GM19239 (cell line): Measurements from ENCODE around the gene PDE4D.
"Not testable (repeated sequence)": the region's sequence is repeated elsewhere in the genome, so short reads cannot be mapped to it uniquely, and the experiment has no call there.

Source experiments
- DNase-seq: peaks from one replicate; pipeline ENCODE4 v3.0.0; 2011; ENCODE audit warnings: low spot score; ENCODE audit not compliant: insufficient read length
- FAIRE-seq: peaks from 2 replicates; lab custom pipeline; 2011; peaks lifted over from hg19 to GRCh38; lab: Jason Lieb, UNC

The PDE4D gene

DNA sequence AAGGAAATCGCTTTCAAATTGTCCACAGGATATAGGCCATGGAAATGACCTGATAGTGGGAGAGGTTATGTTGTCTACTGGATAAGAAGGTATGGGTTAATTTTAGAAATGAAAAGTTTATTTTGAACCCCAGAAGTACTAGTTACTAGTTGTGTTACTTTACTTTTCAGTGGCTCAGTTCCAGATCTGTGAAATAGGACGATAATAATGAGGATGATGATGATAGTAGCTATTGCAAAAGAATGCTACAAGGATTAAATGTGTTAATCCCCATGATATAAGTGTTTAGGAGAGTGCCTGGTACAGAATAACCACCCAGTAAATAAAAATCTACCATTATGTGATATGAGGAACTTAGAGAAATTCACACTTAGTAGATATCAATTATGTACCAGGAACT is 120.8 kb downstream of the PDE4D start:
- FAIRE-seq = no peak

DNA sequence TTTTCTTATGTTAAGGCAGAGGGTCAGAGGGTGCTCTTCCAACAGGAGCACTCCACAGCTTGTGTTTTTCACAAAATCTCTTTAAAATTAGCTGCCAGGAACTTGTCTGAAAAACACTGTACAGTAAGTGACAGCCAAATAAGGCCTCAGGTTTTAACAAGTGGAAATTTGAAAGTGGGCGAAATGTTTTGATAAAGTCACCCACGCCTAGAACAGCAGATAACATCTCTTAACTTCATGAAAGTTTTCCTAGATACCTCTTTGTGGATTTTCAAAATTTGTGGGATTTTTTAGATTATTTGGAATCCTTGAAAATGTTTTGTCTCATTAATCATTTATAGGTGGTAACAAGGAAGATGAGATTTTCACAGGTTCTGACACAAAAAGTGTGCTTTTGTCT is 121.3 kb downstream of the PDE4D start:
- DNase-seq (no peak), FAIRE-seq (no peak)

More for the DNA sequence above, 120.8 kb downstream of the PDE4D start:
- DNase-seq = no peak

DNA sequence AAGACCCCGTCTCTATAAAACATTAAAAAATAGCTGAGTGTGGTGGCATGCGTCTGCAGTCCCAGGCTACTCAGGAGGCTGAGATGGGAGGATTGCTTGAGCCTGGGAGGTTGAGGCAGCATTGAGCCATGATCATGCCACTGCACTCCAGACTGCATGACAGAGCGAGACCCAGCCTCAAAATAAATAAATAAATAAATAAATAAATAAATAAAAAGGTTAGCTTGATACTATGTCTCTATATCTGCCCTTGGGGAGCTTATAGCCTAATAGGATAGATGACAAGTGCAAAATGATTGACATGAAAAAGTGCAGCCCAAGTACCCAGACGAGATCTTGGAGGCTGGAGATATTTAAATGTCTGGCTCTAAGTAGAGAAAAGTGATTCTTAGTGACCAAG is 122.6 kb downstream of the PDE4D start:
- no peak for DNase-seq
- FAIRE-seq = no peak

DNA sequence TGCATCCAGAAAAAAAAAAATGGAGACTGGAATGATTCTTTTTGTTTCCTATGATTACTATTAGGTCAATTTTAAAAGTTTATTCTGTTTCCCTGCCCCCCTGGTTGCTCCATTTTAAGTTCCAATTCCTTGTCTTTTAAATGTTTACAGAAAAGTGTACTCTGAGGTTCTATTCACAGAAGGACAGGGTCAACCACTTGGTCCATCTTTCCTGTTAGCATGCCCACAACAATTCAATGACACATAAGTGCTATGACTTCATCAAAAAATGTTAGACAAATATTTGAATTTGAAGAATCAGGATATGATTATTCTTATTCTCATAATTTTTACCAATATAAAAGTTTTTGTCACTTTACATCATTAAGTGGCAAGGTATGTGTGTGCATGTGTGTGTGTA is 123.7 kb downstream of the PDE4D start:
- DNase-seq = no peak
- FAIRE-seq = no peak

DNA sequence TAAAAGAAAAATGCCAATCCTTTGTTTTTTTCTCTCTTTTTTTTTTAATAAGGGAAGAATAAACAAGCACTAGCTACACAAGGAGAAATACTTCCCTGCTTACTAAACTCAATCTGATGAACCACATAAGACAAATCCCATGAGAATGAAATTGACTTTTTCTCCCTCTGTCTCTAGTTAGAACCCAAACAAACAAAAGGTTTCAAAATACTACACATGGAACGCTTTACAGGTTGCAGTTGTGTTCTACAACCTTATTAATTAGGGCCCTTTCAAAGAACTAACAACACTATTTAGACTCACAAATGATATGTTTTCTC is 124.5 kb downstream of the PDE4D start:
- DNase-seq (no peak), FAIRE-seq (no peak)

DNA sequence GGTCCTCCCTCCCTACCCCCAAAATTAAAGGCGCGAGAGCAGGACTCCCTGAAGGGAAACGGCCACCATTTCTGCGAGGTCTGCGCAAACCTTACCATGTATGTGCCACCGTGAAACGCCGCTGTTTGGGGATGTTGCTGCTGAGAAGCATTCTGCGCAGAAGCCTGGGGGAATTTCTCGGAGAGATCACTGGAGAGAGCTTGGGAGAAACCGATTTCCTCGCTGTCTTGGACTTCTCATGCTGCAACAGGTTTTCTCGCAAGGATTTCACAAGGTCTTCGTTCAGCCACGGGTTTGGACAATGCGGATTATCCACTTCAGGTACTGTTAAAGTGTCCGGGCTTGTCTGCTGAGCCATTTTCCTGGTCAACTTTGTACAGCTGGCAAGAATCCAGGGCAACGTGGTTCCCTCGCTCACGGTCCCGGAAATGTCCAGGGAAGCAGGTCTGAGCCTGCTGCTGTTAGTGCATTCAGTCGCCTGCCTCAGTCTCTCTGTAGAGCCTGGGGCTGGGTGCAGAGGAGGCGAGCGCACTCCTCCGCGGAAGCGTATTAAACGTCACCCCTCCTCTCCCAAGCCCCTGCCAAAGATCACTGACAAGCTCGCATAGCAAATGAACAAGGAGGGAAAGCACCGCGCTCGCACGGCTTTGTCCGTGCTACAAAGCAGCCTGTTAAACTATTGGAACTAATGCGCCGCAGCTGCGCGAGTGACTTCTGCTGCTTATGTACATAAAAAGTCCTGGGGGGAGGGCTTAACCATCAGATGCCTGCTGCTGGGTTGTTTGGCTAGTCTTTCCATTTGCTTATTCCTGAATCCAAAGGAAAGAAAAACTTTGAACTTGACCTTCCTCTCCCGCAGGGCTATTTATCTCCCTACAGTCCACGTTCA is 125.1 kb downstream of the PDE4D start:
- DNase-seq = no peak

DNA sequence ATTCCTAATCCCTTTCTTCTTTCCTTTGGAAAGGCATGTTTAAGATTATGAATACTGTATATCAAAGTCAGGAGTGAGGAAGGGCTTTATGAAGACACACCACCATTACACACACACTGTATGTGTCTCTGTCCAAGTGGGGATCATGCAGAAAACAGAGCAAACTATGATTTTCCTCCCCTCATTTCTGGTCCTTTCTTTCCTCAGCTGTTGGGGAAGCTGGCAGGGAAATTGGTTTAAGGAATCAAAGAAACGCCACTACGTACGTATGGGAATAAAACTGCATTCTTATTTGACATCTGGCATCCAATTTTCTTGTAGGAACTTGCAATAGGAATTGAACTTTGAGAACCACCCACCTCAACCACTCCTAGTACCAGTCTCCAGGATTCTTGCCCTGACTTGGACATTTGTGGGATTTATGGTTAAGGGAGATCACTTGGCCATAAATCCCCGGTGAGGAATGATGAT is 125.8 kb downstream of the PDE4D start:
- FAIRE-seq (no peak), DNase-seq (no peak)

More for the DNA sequence above, 125.1 kb downstream of the PDE4D start:
- FAIRE-seq = no peak

DNA sequence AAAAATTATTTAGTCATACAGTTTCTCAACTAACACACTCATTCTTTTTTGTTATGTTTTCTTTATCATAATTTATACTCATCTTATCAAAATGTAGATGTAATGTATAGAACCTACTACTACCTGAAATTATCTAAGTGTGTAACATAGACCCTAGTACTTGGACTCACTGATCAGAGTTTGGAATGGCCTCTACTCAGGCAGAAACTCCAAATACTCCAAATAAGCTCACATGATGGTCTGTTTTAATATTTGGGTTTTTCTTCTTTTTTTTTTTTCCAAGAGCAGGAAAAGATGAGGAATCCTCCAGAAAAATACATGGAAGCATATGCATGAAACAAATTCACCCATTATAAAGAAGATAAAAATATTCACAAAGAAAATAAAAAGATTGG is 126.3 kb downstream of the PDE4D start:
- FAIRE-seq = no peak
- no peak for DNase-seq

DNA sequence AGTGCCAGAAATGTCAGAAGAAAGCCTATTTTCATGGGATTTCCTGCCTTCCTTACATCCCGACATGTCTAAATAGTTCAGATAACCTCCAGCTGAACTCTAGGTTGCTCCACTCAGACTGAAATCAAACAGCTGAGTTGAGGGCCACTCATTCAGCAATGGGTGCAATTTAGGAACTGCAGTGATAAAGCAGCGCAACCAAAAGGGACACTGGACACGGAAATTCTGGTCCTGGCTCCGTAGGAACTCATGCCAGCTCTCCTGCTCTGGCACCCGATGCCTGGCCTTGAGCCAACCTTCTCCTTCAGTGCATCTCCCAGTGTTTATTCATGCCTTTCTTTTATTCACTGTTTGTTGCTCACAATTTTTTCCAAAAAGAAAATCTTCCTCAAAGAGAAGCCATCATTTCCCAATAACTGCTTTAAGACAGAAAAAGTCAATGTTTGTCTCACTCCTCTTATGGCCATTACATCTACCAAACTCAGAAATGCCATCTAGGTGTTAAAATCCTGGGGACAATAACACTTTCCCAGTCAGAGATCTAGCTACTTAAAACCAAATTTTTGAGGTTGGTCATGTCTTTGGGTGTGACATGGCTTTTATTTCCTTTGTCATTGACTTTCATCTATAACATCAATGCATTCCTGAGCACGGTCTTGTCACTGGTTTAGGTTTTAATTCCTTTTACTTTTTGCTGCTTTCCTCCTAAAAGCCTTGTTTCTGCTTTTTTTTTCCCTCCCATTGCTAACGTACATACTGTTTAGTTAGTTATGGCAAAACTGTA is 126.9 kb downstream of the PDE4D start:
- no peak for FAIRE-seq

DNA sequence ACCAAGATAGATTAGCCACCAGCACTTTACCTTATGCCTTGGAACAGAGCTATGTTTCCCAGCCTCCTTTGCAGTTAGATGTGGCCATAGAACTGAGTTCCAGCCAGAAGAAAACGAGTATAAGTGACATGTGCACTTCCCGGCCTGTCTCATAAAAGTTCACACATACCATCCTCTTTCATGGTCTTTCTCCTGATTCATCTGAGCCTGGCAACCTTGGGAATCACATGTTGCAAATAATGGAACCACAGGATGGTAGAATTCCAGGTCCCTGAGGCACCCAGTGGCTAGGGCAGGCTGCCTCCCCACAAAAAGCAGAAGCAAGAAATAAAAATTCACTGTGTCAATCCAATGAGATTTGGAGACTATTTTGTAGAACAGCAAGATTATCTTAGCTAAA is 128.1 kb downstream of the PDE4D start:
- no peak for DNase-seq
- no peak for FAIRE-seq

More for the DNA sequence above, 126.9 kb downstream of the PDE4D start:
- DNase-seq = no peak

DNA sequence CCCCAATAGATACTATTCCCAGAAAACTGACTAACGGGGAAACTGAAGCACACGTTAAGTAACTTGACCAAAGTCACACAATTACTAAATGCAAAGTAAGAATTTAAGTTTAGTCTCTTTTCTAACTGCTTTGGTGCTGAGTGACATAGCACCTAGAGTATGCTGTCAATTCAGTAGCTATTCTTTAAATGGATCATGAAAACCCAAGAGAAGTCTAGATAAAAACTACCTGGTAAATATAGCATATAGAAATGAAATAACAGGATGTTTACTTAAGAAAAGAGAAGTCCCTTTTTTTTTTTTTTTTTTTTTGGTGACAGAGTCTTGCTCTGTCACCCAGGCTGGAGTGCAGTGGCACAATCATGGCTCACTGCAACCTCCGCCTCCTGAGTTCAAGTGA is 129.2 kb downstream of the PDE4D start:
- no peak for FAIRE-seq
- DNase-seq = no peak

DNA sequence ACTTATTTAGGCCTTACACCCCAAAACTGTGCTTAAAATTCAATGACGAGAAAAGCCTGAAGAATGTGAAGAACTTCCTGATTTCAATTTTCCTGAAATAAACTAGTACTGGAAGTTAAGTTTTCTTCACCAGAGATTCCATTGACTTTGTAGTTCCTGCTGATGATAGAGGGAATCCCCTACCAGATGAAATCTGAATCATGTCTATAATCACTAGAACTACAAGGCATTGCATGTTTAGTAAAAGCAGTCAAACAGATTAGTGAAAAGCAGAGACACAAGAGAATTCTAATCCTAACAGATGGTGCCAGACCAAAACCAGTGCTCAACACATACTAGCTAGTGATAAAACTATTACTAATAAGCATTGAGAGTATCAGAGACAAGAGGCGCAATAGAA is 130.0 kb downstream of the PDE4D start:
- FAIRE-seq = no peak
- DNase-seq = no peak

DNA sequence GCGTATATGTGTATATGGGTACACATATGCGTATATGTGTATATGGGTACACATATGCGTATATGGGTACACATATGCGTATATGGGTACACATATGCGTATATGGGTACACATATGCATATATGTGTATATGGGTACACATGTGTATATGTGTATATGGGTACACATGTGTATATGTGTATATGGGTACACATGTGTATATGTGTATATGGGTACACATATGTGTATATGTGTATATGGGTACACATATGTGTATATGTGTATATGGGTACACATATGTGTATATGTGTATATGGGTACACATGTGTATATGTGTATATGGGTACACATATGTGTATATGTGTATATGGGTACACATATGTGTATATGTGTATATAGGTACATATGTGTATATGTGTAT is 131.3 kb downstream of the PDE4D start:
- DNase-seq, FAIRE-seq: not testable (repeated sequence)

DNA sequence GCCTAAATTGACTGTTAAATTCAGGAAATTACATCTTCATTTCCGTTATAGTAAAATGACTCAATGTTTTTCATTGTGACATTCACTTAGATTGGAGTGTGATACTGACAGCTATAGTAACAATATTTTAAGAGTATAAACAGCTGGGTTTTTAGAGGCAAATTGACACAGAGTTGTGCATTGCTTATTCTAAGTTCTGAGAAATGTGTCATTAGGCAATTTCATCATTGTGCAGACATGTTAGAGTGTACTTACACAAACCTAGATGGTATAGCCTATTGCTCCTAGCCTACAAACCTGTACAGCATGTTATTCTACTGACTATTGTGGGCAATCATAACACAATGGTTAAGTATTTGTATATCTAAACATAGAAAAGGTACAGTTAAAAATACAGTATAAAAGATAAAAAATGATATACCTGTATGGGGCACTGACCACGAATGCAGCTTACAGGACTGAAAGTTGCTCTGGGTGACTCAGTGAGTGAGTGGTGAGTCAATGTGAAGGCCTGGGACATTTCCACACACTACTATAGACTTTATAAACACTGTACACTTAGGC is 132.7 kb downstream of the PDE4D start:
- no peak for DNase-seq
- no peak for FAIRE-seq

DNA sequence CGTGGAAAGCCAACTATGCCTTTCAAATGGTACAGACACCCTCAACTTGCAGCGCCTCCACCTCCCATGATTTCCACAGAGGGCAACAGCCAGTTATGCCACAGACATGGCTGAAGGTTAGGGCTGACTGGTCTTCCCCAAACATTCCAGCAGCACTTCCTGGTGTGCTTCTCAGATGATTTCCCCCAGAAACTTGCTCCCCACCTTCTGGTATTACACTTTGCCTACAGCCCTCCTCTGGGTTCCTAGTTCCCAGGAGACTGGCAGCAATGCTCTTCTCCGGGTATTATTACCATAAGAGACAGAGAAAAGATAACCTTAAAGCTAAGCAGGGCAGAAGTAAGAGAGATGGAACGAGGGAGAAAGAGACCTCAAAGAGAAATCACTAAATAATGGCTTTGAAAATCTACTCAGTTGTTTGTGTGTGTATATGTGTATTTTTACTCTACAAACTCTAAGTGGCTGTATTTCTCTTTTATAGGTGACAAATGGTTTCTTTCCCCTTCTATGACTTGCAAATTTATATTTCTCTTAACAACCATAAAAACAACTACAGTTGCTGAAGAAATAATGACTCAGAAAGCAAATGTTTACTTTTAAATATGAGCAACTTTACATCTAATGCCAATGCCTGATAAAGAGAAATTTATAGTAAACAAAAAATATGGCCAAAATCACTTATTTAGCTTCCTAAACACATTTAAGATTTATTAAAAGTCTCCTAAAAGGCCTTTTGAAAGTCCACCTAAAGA is 133.8 kb downstream of the PDE4D start:
- DNase-seq (no peak), FAIRE-seq (no peak)

DNA sequence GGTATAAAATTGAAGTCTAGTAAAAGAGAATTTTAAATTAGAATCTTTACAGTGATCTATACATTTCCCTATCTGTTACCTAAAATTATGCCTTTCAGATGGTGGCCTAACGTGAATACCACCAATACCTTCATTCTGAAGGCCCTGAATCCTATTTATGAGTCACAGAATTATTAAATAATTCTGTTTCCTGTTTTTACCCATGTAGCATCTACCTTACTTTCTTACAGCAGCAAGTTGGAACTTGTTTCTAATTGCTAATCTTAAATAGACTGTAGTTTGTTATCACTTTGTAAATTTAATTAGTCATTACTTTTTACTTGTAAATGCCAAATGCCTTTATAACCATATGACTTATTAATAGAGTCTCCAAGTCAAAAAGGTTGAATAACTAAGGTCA is 135.0 kb downstream of the PDE4D start:
- FAIRE-seq = no peak
- DNase-seq = no peak

DNA sequence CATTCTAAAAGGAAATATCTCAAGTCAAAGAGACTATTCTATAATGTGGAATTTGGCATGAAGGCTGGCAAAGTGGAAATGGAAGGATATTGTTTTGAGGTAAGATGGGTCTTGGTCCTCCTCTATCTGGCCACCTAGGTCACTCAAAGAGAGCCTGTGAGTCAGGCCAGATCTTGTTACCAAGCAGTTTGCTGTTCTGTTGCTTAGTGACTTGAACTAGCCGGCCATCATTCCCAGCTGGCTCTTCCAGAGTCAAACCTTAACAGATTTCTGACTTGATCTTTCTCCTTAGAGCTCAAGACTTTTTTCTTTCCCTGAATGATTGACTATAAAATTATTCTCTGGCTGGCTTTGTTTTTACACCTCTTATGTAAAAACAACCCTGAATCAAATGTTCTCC is 136.1 kb downstream of the PDE4D start:
- DNase-seq = no peak
- FAIRE-seq = no peak

DNA sequence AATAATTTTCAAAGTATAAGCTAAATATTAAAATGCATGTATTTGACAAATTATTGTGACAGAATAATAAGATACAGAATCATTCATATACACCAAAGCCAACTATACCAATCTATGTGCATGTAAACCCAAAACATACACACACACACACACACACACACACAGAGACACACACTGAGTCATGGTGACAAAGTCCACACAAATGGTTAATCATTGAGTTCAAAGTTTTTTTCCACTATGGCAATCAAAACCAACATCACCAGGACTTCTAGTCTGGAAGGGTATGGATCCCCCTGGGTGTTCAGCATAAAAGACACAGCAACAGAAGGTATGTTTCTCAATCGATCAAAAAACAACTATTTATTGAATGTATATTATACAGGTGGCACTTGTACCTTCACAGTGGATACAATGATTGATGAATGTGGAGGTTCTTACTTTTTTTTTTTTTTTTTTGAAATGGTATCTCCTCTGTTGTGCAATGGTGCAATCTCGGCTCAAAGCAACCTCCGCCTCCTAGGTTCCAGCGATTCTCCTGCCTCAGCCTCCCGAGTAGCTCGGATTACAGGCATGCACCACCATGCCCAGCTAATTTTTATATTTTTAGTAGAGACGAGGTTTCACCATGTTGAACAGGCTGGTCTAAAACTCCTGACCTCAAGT is 137.0 kb downstream of the PDE4D start:
- FAIRE-seq = no peak

DNA sequence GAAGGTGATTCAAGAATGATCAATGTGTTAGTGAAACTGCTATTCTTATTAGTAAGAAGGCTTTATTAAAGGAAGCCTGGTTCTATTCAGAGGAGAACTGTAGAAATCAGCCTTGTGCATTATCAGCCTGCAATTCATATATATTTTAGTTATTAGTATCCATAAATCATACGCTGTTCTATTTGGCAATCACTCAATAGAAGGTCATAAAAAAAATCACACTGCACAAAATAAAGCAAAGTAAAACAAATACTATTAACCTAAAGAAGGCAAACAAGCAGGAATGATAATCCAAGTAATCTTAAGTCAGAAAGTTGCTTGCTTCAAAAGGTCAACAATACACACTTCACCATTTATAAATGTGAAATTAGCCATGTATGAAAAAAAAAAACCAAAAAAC is 138.1 kb downstream of the PDE4D start:
- FAIRE-seq = no peak
- no peak for DNase-seq

More for the DNA sequence above, 137.0 kb downstream of the PDE4D start:
- no peak for DNase-seq

DNA sequence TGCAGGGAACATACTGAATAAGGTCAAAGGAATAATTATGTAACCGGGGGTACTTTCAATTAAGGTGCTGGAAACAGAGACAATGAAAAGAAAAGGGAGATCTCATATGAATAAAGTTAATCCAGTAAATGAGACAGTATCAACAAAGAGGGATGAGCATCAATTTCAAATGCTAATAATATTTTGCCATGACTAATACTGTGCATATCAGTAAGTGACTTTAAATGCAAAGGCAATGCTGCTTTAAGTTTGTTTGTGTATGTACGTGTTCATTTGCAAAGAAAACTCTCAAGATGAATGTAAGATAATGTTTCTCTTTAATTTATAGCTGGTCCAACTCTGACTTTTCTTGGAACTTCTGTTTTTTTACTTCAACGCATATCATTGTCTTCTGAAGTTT is 139.9 kb downstream of the PDE4D start:
- DNase-seq = no peak

More for the DNA sequence above, 139.9 kb downstream of the PDE4D start:
- no peak for FAIRE-seq
